Stimulated activated naive B cell treated with anti-CD40 and anti-IgM and Interleukin-4, amounts not matched to agents 10 μg/mL and 1 μg/mL and 100 μg/mL, for 72 hours (primary cell): ENCODE measurements around the gene TPRX2.
"Not testable (repeated sequence)": the region's sequence is repeated elsewhere in the genome, so short reads cannot be mapped to it uniquely, and the experiment has no call there.

Experiments
- ATAC-seq, 2 donors: fragments of 150-1000 bp; cut with Tn5 transposase; replicated peaks; 2 replicates each; pipeline ENCODE4 v1.10.0; 2021; ENCODE audit warnings: moderate library complexity in 1 of 2
- DNase-seq: peaks from one replicate; pipeline ENCODE4 v3.0.0; 2021
- H3K27ac Mint-ChIP-seq: one replicate; pipeline ENCODE4 v1.8.0; 2022; ENCODE audit warnings: mild to moderate bottlenecking, mixed read lengths
- H3K27me3 Mint-ChIP-seq, 2 donors: one replicate each; pipeline ENCODE4 v1.8.0; 2022; ENCODE audit warnings: mixed read lengths in 2 of 2
- H3K36me3 Mint-ChIP-seq, 2 donors: one replicate each; pipeline ENCODE4 v1.8.0; 2022; ENCODE audit warnings: mixed read lengths in 2 of 2, mild to moderate bottlenecking in 1 of 2
- H3K4me1 Mint-ChIP-seq, 2 donors: one replicate each; pipeline ENCODE4 v1.8.0; 2022; ENCODE audit warnings: mixed read lengths in 2 of 2, mild to moderate bottlenecking in 1 of 2
- H3K4me3 Mint-ChIP-seq, 2 donors: one replicate each; pipeline ENCODE4 v1.8.0; 2022; ENCODE audit warnings: mild to moderate bottlenecking in 2 of 2, mixed read lengths in 2 of 2, moderate library complexity in 1 of 2
- H3K9me3 Mint-ChIP-seq, 2 donors: one replicate each; pipeline ENCODE4 v1.8.0; 2022; ENCODE audit warnings: mixed read lengths in 2 of 2, mild to moderate bottlenecking in 1 of 2

TPRX2 gene, protein sequence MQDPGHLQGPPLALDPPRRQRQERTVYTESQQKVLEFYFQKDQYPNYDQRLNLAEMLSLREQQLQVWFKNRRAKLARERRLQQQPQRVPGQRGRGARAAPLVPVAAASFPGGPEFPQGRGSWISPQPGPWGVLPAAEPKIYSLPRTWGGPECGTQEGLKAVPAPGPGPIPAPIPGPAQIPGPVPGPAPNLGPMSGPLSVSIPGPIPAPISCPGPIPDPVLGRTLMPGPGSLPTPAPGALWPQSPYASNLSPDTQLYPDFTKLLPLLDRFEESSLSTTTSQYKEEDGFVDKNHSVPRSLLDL

DNA sequence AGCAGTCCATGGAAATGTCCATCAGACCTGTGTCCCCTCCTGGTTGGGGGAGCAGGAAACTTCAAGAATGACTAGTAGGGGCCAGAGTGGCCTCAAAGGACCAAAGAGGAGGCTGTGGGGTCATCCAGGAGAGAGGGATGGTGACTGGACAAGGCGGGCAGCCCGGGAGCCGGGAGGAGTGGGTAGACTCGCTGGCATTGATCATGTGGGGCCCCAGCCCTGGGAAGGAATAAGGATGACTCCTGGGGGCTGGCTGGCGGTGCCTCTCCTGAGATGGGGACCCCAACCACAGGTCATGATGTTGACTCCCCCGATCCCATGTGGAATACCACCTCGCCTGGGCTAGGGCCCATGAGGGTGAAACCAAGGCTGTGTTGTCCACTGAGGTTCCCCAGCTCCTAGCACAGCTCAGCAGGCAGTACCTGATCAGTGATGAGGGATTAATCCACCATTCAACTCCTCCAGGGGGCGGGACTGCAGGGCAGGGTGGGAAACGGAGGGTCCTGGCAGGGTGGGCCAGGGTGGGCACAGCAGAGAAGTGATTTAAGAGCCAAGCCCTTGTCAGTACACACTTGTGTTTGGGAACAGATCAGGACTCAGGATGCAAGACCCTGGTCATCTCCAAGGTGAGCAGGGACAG lies at the start of gene TPRX2:
Gene TPRX2, plus strand, starts transcription at position 590 of the 640 bp plus-strand sequence. Its CDS starts 12 bp downstream, at position 602.
- peaks cover 39 to 52% of the 10 kb centered on the region in 2 donors for H3K27me3 Mint-ChIP-seq
- H3K9me3 Mint-ChIP-seq = not testable (repeated sequence)

DNA sequence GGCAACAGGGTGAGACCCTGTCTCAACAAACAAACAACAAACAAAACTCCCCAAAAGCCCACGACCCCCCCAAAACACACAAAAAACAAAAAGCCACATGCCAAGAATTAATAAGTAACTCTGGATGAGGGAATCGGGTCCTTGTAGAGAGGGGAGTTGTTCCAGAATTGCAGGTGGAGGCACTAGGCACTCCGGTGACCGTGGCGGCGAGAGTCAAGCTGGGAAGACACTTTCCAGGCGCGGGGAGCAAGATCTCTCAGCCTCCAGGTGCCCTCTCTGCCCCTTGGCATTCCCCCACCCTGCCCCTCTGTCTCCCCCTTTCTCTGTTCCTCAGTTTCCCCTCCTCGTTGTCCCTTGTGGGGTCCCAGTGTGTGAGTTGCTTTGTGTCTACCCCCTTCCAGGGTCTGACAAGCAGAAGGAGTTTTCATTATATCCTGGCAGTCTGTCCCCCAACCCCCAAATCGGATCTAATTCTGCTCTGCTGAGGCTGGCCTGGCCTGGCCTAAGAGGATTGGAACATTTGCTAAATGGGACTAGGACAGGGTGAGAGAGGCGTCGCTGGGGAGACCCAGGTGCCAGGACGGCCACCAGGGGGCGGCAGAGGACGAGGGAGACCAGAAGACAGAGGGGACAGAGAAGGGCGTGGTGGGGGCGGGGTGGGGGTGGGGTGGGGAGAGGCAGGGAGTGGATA lies 45.6 kb upstream of the TPRX2 start:
- Mint-ChIP-seq H3K4me1 (peaks cover 0 to 2% of the 10 kb centered on the region in 2 donors), H3K27me3 (peaks cover 15 to 30% of the 10 kb centered on the region in 2 donors), H3K27ac (no peak overlapping the region), H3K4me3 (no peak overlapping the region), H3K9me3 (no peaks in the 10 kb centered on the region), H3K36me3 (no peaks in the 10 kb centered on the region)
- DNase-seq (peak; percentile 32), ATAC-seq (peak; percentile 87 to 92)

More for the DNA sequence above, at the start of gene TPRX2:
- not testable (repeated sequence) for H3K27ac Mint-ChIP-seq, H3K4me1 Mint-ChIP-seq, ATAC-seq, H3K4me3 Mint-ChIP-seq, H3K36me3 Mint-ChIP-seq, DNase-seq

DNA sequence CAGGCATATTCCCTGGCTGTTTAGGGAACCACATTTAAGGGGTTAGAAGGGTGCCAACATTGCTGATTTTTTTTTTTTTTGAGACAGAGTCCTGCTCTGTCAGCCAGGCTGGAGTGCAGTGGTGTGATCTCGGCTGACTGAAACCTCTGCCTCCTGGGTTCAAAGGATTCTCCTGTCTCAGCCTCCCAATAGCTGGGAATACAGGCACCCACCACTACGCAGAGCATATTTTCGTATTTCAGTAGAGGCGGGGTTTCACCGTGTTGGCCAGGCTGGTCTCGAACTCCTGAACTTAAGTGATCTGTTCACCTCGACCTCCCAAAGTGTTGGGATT lies 45.1 kb upstream of the TPRX2 start:
- ATAC-seq (peak in 1 of 2 donors; percentile 16), DNase-seq (no peak)
- H3K4me1 Mint-ChIP-seq = peaks cover 0 to 2% of the 10 kb centered on the region in 2 donors
- H3K9me3 Mint-ChIP-seq = no peaks in the 10 kb centered on the region
- H3K4me3 Mint-ChIP-seq = no peak overlapping the region
- H3K27ac Mint-ChIP-seq = no peak overlapping the region
- no peaks in the 10 kb centered on the region for H3K36me3 Mint-ChIP-seq
- H3K27me3 Mint-ChIP-seq = peaks cover 20 to 35% of the 10 kb centered on the region in 2 donors

DNA sequence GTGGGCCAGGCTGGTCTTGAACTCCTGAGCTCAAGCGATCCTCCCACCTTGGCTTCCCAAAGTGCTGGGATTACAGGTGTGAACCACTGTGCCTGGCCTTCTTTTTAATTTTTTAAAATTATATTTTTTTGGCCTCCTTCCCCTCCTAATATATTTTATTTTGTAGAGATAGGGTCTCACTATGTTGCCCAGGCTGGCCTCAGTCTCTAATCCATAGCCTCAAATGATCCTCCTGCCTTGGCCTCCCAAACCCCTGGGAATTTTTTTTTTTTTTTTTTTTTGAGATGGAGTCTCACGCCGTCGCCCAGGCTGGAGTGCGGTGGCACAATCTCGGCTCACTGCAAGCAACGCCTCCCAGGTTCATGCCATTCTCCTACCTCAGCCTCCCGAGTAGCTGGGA lies 42.8 kb upstream of the TPRX2 start:
- not testable (repeated sequence) for H3K36me3 Mint-ChIP-seq, ATAC-seq, H3K4me3 Mint-ChIP-seq, DNase-seq, H3K9me3 Mint-ChIP-seq, H3K27ac Mint-ChIP-seq
- H3K27me3 Mint-ChIP-seq = peaks cover 39 to 51% of the 10 kb centered on the region in 2 donors
- peaks cover 10 to 11% of the 10 kb centered on the region in 2 donors for H3K4me1 Mint-ChIP-seq

DNA sequence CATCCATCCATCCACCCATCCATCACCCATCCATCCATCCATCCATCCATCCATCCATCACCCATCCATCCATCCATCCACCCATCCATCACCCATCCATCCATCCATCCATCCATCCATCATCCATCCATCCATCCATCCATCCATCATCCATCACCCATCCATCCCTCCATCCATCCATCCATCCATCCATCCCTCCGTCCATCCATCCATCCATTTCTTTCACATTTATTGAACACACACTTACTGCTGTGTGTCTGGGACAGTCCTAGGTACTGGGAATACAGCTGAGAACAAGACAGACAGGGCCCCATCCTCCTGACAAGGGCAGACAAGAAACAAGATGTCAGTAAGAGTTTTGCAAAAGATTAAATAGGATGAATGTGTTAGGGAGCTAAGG lies 40.8 kb upstream of the TPRX2 start:
- H3K4me1 Mint-ChIP-seq = peaks cover 10 to 11% of the 10 kb centered on the region in 2 donors
- H3K27ac Mint-ChIP-seq, ATAC-seq, DNase-seq, H3K36me3 Mint-ChIP-seq, H3K9me3 Mint-ChIP-seq, H3K4me3 Mint-ChIP-seq: not testable (repeated sequence)
- H3K27me3 Mint-ChIP-seq = peaks cover 53 to 61% of the 10 kb centered on the region in 2 donors

DNA sequence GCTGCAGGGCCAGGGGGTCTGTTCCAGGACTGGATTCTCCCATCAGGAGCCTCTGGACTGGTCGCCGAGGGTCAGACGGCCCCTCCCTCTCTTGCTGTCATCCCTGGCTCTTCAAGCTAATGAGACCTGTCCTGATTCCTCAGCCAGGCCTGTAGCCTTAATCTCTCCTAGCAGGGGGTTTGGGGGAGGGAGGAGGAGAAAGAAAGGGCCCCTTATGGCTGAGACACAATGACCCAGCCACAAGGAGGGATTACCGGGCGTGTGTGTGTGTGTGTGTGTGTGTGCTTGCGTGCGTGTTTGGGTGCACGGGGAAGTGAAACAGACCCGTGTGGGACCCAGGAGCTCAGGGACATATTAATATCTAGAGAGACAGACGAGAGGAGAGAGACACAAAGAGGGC lies 39.2 kb upstream of the TPRX2 start:
- peak; percentile 18 for DNase-seq
- no peaks in the 10 kb centered on the region for H3K9me3 Mint-ChIP-seq
- peaks cover 46 to 54% of the 10 kb centered on the region in 2 donors for H3K27me3 Mint-ChIP-seq
- H3K4me3 Mint-ChIP-seq = peak overlapping the region in 1 of 2 donors; percentile 14
- no peak overlapping the region for H3K27ac Mint-ChIP-seq
- ATAC-seq = peak; percentile 87
- peaks cover 9 to 10% of the 10 kb centered on the region in 2 donors for H3K4me1 Mint-ChIP-seq
- no peaks in the 10 kb centered on the region for H3K36me3 Mint-ChIP-seq

DNA sequence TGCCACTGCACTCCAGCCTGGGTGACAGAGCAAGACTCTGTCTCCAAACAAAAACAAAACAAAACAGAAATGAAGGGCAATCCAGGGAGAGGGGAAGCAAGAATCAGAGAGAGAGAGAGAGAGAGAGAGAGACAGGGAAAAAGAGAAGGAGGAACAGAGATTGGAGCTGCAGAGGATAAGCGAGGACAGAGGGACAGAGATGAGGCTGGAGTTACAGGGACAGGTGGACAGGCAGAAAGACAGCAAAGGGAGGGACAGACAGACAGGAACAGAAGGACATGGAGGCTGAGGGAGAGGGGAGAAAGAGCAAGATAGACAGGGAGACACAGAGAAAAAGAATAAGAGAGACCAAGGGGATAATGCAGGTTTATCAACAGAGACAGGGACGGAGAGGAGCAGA lies 38.6 kb upstream of the TPRX2 start:
- DNase-seq = no peak
- peak in 1 of 2 donors; percentile 19 for ATAC-seq
- Mint-ChIP-seq H3K36me3 (no peaks in the 10 kb centered on the region), H3K9me3 (no peaks in the 10 kb centered on the region), H3K4me3 (peak overlapping the region in 1 of 2 donors; percentile 14), H3K27ac (no peak overlapping the region), H3K4me1 (peaks cover 9 to 10% of the 10 kb centered on the region in 2 donors), H3K27me3 (peaks cover 46 to 54% of the 10 kb centered on the region in 2 donors)

DNA sequence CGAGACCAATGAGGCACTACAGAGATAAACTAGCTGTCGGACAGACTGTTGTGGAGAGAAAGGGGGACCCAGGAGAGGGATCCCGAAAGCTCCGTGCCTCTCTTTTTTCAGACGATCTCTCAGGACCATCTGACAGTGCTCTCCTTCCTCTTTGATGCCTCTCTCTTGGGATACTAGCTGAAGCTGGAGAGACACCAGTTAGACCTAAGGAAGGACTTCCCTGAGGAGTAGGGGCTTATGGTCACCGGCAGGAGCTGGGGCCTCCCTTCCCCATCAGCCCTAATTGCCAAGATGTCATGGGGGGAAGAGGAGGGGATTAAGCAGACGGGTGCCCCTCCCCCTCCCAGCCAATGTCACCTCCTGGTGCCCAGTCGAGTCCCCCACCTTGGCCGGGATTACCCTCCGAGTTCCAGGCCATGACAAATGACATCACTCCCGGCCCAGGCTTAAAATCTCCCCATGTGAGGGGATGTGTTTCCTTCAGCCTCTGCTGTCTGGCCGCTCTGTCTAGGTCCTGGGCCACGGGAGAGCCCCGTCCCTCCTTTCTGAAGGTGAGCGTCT lies 37.5 kb upstream of the TPRX2 start, which contains the start of gene CRX:
Gene CRX, plus strand, starts transcription at position 478 of the 561 bp plus-strand sequence. CDS start 12,507 bp downstream, outside the sequence.
- H3K9me3 Mint-ChIP-seq = no peaks in the 10 kb centered on the region
- ATAC-seq (no peak), DNase-seq (no peak)
- H3K4me1 Mint-ChIP-seq = peaks cover 9 to 10% of the 10 kb centered on the region in 2 donors
- no peak within 1 kb of the TSS for H3K27ac Mint-ChIP-seq
- no peaks in the 10 kb centered on the region for H3K36me3 Mint-ChIP-seq
- no peak within 1 kb of the TSS for H3K4me3 Mint-ChIP-seq
- H3K27me3 Mint-ChIP-seq = peaks cover 46 to 54% of the 10 kb centered on the region in 2 donors

DNA sequence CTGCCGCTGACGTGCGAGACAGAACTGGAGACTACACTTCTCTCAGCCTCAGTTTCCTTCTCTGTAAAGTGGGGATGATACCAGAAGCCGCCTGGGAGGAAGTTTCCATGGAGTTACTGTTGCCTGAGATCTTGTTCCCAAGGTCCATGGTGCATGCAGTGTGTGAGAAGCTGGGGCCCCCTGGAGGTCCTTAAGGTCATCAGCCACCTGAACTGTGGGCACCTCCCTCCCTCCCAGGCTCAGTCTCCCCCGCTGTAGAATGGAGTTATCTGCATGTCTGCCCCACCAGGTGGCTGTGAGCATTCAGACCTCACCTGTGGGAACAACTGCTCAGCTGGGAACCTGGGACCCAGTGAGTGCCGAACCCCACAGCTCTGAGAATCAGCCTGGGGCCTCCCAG lies 34.6 kb upstream of the TPRX2 start:
- ATAC-seq (no peak), DNase-seq (no peak)
- Mint-ChIP-seq H3K4me1 (peaks cover 9 to 10% of the 10 kb centered on the region in 2 donors), H3K4me3 (no peak overlapping the region), H3K27me3 (peaks cover 36 to 37% of the 10 kb centered on the region in 2 donors), H3K27ac (no peak overlapping the region), H3K36me3 (no peaks in the 10 kb centered on the region), H3K9me3 (peaks cover 0 to 2% of the 10 kb centered on the region in 2 donors)

DNA sequence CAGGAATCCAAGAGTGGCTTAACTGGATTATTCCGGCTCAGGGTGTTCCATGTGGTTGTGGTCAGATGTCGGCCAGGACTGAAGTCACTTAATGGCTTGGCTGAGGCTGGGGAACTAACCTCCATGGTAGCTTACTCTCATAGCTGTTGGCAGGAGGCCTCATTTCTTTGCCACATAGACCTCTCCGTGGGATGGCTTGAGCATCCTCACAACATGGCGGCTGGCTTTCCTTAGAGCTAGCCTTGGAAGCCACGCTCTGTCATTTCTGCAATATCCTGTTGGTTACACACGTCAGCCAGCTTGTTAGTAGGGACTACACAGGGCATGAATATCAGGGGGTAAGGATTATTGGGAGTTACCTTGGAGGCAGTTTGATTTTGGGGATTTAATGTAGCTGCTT lies 32.2 kb upstream of the TPRX2 start:
- H3K4me1 Mint-ChIP-seq = no peaks in the 10 kb centered on the region
- DNase-seq = no peak
- H3K9me3 Mint-ChIP-seq = peaks cover 0 to 2% of the 10 kb centered on the region in 2 donors
- no peak for ATAC-seq
- no peak overlapping the region for H3K4me3 Mint-ChIP-seq
- peaks cover 14 to 18% of the 10 kb centered on the region in 2 donors for H3K27me3 Mint-ChIP-seq
- no peak overlapping the region for H3K27ac Mint-ChIP-seq
- no peaks in the 10 kb centered on the region for H3K36me3 Mint-ChIP-seq

DNA sequence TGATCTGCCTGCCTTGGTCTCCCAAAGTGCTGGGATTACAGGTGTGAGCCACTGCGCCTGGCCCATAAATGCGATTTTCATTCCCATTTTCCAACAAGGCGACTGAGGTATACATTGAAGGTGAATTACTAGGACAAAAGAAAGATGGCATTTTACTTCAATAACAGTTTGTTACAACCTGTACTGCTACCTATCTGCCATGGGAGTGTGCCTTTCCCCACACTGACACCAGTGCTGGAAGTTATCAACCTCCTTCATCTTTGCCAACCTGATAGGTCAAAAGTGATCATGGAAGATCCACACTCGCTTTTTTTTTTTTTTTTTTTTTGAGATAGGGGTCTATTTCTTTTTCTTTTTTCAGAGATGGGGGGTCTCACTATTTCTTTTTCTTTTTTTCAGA lies 26.3 kb upstream of the TPRX2 start:
- Mint-ChIP-seq H3K36me3 (no peaks in the 10 kb centered on the region), H3K4me3 (no peak overlapping the region), H3K4me1 (no peaks in the 10 kb centered on the region), H3K27me3 (peaks cover 7 to 10% of the 10 kb centered on the region in 2 donors), H3K27ac (no peak overlapping the region), H3K9me3 (no peaks in the 10 kb centered on the region)
- DNase-seq = no peak
- no peak for ATAC-seq

DNA sequence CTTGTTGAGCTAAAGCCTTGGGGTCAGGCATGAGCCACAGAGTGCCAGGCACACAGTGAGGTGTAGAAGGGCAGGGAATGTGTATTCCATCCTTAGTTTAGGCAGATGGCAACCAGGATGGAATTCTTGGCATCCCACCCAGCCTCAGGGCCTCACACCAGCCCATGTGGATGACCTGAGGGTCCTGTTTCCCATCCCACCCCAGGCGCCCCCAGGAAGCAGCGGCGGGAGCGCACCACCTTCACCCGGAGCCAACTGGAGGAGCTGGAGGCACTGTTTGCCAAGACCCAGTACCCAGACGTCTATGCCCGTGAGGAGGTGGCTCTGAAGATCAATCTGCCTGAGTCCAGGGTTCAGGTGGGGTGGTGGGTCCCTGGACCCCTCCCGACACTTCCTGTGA lies 23.0 kb upstream of the TPRX2 start:
- no peaks in the 10 kb centered on the region for H3K4me1 Mint-ChIP-seq
- H3K36me3 Mint-ChIP-seq = no peaks in the 10 kb centered on the region
- peaks cover 10 to 14% of the 10 kb centered on the region in 2 donors for H3K27me3 Mint-ChIP-seq
- H3K4me3 Mint-ChIP-seq = no peak overlapping the region
- no peak for DNase-seq
- ATAC-seq = no peak
- H3K27ac Mint-ChIP-seq = no peak overlapping the region
- H3K9me3 Mint-ChIP-seq = no peaks in the 10 kb centered on the region

DNA sequence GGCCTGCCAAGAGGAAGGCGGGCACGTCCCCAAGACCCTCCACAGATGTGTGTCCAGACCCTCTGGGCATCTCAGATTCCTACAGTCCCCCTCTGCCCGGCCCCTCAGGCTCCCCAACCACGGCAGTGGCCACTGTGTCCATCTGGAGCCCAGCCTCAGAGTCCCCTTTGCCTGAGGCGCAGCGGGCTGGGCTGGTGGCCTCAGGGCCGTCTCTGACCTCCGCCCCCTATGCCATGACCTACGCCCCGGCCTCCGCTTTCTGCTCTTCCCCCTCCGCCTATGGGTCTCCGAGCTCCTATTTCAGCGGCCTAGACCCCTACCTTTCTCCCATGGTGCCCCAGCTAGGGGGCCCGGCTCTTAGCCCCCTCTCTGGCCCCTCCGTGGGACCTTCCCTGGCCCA lies 19.6 kb upstream of the TPRX2 start:
- H3K27ac Mint-ChIP-seq = no peak overlapping the region
- no peak overlapping the region for H3K4me3 Mint-ChIP-seq
- no peaks in the 10 kb centered on the region for H3K4me1 Mint-ChIP-seq
- peaks cover 25 to 28% of the 10 kb centered on the region in 2 donors for H3K27me3 Mint-ChIP-seq
- no peaks in the 10 kb centered on the region for H3K9me3 Mint-ChIP-seq
- ATAC-seq (no peak), DNase-seq (no peak)
- H3K36me3 Mint-ChIP-seq = no peaks in the 10 kb centered on the region

DNA sequence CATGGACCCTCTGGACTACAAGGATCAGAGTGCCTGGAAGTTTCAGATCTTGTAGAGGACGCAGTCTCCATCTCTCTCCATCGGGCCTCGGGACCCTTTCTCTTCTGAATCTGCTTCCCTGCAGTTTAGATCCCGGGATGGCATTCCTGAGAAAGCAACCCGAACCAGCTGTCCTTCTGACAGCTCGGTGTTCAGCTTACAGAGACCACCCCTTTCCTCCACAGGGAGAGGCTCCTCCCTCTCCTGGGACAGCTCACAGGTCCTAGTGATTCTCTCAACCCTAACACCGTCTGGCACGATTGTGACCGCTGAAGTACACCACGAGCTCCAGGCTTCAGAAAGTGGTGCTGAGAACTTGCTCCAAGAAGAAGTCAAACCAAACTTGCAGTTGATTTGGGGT lies 19.1 kb upstream of the TPRX2 start:
- no peaks in the 10 kb centered on the region for H3K9me3 Mint-ChIP-seq
- H3K27ac Mint-ChIP-seq = no peak overlapping the region
- peaks cover 23 to 28% of the 10 kb centered on the region in 2 donors for H3K27me3 Mint-ChIP-seq
- no peaks in the 10 kb centered on the region for H3K4me1 Mint-ChIP-seq
- no peaks in the 10 kb centered on the region for H3K36me3 Mint-ChIP-seq
- no peak overlapping the region for H3K4me3 Mint-ChIP-seq
- no peak for DNase-seq
- no peak for ATAC-seq
